ENCODE data around the gene PIGV.
"Not testable (repeated sequence)": the region's sequence is repeated elsewhere in the genome, so short reads cannot be mapped to it uniquely, and the experiment has no call there.

The PIGV gene

DNA sequence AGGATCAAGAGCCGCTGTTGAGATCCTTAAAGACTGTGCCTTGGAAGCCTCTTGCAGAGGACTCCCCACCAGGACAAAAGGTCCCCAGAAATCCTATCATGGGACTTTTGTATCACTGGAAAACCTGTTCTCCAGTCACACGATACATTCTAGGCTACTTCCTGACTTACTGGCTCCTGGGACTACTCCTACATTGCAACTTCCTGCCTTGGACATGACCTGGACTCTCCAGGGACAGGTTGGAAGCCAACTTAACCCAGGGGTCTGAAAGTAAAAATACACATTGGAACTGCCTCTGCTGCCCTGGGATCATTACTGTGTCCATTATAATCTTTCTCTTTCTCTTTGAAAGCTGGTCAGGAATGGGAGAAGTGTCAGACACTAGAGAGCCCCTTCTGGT lies 9.9 kb downstream of the PIGV start:
- DNase-seq, result no peak

DNA sequence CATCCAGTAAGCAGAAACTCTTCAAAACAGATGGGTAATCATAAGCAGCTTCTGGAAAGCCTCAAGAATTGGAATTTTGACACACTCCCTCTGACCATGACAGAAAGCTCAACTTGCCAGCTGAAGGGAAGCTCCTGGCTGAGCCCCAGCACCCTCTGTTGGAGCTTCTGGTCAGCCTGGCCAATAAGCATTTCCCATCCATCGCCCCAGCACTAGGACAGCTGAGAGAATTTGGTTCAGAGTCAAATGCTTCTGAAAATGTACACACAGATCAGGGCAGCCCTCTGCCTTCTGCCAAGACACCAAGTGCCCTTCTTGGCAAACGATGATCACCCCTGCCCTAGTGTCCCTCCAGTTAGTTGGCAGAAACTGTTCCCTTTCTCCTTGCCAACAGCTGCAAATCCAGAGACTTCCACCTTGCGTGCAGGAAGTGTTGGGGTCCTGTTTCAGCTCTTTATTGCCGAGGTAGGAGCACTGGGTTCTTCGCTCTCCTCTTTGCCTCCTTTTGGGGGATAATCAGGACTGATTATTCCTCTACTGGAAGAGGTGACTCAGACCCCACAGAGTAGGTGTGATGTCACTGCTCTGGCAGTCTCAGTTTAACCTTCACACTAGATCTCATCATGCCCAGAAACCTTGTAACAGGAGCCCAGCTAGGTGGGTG lies 11.9 kb downstream of the PIGV start:
- peak; percentile 73 for DNase-seq

DNA sequence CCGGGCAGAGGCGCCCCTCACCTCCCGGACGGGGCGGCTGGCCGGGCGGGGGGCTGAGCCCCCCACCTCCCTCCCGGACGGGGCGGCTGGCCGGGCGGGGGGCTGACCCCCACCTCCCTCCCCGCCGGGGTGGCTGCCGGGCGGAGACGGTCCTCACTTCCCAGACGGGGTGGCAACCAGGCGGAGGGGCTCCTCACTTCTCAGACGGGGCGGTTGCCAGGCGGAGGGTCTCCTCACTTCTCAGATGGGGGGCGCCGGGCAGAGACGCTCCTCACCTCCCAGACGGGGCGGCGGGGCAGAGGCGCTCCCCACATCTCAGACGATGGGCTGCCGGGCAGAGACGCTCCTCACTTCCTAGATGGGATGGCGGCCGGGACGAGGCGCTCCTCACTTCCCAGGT lies 16.2 kb downstream of the PIGV start:
- DNase-seq, result not testable (repeated sequence)

DNA sequence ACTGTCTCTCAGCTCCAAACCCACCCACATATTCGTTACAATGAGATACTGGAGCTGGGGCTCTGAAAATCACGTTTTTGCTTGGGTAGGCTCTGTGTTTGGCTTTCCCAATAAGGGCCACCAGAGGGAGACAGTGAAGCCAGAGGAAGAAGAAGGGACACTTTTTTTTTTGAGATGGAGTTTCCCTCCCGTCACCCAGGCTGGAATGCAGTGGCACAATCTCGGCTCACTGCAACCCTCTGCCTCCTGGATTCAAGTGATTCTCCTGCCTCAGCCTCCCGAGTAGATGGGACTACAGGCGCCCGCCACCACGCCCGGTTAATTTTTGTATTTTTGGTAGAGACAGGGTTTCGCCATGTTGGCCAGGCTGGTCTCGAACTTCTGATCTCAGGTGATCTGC lies 22.4 kb downstream of the PIGV start:
- peak; percentile 61 for DNase-seq

DNA sequence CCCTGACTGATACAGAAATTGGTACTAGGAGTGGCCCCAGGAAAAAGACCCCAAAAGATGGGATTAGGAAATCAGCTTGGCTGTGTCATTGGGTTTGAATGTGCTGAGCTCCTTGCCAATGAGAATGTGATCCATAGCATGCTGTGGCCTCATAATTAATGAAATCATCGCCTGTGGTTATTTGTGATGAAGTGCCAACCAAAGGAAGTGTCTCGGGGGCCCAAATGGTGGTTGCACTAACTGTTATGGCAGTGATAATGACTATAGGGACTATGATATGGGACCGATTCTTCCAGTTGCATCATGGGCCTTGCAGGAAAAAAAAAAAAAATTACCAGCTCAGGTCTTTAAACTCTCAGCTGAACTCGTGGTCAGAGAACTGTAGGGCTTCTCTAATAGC lies 23.3 kb downstream of the PIGV start:
- DNase-seq, result peak; percentile 43

DNA sequence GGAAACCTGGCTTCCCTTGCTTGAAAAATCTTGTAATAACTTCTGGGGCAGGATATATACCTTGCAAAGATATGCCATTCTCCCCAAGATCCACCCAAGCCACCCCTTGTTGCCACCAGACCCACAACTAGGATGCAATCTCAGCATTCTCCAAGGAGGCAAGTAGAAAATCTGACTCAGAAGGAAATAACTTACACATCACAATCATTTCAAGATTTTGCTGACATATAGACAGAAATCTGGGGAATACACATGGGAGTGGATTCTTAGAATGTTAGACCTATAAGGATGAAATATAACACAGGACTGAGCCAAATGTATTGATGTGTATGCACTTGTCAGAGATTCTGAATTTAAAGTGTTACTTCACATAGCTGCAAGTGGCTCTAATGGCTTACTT lies 24.0 kb downstream of the PIGV start:
- DNase-seq, result peak; percentile 28

DNA sequence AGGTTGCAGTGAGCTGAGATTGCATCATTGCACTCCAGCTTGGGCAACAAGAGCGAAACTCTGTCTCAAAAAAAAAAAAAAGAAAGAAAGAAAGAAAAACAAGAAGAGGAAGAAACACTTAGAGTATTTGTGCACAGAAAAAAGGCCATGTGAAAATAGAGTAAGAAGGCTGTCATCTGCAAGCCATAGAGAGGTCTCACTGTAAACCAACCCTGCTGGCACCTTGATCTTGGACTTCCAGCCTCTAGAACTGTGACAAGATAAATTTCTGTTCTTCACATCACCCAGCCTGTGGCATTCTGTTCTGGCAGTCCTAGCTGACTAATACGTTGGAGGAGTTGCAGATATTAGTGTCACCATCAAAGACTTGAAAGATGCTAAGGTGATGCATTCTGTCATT lies 26.6 kb downstream of the PIGV start:
- DNase-seq, result no peak

DNA sequence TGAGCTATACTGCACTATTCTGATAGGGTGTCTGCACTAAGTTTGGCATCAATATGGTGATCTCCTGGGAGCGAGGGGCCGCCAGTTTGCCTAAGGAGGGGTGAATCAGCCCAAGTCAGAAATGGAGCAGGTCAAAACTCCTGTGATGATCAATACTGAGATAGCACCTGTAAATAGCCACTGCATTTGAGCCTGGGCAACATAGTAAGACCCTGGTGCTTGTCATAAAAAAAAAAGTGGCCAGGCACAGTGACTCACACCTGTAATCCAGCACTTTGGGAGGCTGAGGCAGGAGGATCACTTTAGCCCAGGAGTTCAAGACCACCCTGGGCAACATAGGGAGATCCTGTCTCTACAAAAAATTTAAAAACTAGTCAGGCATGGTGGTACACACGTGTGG lies 27.1 kb downstream of the PIGV start:
- DNase-seq, result no peak

DNA sequence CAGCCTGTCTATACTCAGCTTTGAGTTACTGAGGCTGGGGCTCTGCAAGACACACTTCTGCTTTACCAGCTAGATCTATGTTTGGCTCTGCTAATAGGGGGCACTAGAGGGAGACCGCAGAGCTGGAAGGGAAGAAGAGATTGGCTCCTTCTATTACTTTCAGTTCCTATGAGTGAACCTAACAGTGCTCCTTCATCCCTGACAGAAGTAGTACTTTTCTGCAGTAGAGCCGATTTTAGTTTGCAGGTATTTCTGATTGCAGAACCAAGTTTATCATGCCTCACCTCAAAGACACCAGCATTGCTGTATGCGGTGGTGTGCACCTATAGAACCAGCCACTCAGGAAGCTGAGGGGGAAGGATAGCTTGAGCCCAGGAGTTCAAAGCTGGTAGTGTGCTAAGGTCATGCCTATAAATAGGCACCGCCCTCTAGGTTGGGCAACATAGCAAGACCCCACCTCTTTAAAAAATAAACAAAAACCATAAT lies 33.1 kb downstream of the PIGV start:
- no peak for DNase-seq

DNA sequence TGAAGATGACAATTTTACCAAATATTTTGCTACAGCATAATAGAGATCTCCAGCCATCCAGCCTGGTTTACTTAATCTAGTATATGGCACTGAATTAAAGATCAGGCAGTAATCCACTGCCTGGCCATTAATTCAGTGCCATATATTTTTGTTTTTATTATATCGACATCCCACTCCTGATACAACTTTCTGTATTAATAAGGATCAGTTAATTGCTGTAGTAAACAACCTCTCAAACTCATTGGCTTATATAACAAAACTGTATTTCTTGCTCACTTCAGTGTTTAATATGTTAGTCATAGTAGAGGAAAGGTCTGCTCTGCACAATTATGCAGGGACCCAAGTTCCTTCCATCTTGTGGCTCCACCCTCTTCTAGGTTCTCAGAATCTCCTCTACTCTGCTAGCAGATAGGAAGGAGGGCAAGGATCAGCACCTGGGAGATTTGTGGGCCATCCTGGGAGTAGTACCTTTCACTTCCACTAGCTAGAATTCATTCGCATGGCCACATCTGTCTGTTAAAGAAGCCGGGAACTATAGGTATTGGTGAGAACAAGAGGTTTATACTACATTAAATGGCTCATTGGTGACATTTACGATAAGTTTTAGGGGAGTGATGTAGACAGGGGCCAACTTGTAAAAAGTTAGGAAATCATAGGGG lies 35.1 kb downstream of the PIGV start:
- no peak for DNase-seq

DNA sequence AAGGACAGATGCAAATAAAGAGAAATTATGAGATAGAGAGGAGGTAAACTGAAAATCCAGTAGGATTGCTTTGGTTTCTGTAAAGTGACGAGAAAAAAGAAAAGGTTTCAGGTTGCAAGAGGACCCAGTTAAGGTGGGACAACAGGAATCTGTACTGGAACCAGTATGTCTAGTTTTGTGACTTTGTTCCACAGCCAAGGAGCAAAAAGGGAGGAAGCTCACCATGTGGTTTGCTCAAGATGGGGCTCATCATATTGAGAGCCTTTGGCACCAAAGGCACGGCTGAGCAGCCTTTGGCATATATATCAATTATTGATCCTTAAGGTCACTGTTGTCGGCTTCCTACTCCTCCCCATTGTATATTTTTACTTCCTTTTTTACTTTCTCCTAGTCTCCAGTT lies 37.0 kb downstream of the PIGV start:
- no peak for DNase-seq

DNA sequence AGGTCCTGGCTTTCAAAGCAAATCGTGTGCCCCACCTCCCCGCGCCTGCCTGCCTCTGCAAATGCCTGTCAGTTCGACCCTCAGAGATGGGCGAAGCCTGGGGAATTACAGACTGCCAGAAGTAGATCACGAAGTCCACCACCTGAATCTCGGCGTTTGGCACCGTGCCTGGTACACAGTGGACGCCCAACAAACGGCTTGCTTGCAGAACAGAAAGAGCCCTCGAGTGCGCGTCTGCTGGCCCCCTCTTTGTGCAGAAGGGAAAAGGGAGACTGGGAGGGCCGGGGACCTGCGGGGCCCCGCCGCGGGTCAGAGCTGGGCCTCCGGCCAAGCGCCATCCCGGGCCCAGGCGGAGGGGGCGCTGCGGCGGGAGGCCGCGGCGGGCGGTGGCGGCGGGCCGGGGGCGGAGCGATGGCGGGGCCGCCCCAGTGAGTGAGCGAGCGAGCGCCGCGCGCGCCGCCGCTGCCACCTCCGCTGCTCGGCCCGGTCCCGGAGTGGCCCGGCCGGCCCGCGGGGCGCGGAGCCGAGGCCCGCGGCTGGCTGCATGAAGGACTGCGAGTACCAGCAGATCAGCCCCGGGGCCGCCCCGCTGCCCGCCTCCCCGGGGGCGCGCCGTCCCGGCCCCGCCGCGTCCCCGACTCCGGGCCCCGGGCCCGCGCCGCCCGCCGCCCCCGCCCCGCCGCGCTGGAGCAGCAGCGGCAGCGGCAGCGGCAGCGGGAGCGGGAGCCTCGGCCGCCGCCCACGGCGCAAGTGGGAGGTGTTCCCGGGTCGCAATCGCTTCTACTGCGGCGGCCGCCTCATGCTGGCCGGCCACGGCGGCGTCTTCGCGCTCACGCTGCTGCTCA lies 38.7 kb downstream of the PIGV start, which contains the start of gene ZDHHC18:
Gene ZDHHC18 (plus strand): TSS at position 428 of the 845 bp plus-strand sequence. CDS start 117 bp downstream, at position 545.
- DNase-seq, result peak; percentile 49

DNA sequence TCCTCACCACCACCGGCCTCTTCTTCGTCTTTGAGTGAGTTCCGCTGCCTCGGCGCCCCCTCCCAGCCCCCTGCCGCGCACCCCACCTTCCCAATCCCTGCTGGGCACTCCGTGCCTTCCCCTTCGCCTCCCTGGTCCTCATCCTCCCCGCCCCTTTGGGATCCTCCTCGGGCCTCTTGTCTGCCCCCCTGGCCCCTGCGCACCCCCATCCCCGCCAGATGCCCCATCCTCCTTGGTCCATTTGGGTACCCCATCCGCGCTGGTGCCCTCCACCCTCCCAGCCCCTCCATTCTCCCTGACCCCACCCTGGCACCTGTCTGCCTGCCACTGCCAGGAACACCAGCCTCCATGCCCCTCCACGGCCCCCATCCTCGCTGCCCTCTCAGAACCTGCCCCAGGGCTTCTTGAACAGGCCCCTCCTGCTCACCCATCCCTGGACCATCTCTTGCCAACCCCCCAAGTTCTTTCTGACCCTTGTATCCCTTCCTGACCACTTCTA lies 39.4 kb downstream of the PIGV start:
- no peak for DNase-seq

DNA sequence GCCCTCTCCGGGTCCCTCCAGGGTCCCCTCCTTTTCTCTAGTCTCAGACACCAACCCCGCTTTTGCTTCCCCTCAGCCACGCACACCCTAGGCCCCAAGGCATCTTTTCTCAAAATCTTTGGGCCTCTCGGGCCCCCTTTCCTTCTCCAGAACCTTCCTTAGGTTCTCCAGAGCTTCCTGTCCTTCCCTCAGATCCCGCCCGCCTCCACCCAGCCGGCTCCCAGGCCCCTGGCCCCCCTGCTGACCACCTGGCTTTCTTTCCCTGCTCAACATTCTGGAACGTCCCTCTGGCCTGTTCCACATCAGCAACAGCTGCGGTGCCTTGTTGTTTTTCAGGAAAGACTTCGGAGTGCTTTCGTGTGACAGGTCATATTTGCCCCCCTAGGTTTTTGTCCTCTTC lies 39.9 kb downstream of the PIGV start:
- no peak for DNase-seq

DNA sequence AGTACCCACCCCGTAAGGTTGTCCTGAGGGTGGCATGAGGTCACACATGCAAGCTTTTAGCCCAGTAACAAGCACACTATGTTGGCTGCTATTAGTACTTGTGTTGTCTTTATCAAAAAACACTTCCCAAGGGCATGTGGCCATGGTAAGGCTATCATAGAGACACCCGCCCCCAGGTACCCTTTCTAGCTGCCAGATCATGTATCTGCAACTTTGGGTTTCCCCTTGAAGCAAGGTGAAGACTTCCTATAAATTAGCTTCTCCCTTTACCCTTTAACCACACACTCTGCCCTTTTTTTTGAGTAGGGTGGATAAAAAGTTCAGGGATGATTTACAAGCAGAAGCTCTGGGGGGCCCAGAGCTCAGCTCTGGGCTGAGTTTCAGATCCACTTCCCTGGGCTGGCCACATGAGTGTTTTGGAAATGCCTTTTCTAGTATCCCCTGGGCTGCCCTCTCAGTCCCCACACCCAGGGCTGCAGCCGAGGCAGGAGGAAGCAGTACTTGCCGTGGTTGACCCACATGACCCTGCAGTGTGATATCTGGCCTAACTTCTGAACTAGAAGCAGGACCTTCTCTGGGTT lies 40.8 kb downstream of the PIGV start:
- no peak for DNase-seq

DNA sequence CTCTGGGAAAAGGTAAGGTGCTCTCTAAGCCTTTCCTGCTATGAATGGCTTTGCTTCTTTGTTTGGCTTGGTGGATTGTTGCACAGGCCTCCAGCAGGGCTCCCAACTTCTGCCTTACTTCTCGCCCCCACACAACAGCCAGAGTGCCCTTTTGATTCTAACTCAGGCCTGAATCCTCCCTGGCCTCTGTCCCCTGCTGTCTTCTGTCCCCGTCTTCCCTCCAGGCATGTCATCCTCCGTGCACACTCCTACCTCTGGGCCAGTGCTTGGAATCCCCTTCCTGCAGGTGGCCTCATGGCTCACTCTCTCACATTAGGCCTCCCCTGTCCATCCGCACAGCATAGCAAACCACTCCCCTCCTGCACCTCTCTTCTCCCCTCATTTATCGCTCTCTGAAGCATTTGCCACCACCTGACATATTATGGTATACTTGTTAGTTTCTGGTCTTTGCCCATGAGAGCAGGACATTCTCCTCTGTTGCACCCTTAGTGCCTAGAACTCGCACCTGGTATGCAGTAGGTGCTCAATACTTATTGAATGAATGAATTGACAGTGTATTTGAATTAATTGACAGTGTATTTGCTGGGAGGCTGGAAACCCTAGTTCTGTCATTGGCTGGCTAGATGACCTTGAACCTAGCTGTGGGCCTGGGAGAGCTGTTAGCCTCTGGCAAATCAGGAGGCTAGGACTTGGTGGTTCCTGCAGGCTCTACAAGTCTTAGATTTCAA lies 41.6 kb downstream of the PIGV start:
- no peak for DNase-seq

DNA sequence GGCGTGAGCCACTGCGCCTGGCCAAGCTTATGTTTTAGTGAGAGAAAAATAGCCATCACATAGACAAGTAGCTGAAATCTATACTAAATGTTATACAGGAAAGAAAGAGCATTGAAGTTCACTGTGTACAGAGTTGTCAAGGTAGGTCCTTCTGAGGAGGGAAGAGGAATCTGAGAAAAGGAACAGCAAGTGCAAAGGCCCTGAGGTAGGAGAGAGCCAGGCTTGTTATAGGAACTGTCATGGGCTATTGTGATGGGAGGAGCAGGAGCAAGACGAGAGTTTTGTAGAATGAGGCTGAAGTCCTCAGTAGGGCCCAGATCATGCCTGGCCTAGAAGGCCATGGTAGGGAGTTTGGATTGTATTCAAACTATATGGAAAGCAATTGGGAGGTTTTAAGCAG lies 43.3 kb downstream of the PIGV start:
- no peak for DNase-seq

DNA sequence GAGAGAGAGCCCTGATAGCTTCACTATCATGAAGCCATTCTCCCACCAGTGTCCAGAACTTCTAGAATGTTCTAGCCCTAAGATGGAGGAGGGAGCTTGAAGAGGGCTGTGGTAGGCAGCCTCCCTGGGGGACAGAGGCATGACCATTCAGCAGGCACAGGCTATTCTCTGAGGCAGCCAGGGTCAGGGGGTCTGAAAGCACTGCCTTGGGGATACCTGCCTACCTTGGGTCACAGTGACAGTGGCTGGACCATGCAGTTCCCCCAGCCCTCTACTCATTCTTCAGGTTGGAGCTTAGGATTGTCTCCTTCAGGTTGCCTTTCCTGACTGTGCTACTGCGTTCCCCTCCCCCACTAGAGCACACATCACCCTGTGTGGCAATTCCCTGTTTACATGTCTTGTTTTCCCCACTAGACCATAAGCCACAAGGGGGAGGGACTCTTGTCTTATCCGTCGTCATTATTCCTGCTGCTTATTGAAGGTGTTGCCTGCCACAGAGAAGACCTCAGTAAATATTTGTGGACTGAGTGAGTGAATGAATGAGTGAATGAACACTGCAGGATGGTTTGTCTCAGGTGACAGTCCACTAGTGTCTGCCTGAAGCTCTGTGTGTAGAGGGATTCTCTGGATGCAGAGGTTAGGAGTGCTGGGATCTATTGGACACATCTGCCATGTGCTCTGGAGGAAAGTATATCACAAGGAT lies 43.9 kb downstream of the PIGV start:
- DNase-seq, result no peak

DNA sequence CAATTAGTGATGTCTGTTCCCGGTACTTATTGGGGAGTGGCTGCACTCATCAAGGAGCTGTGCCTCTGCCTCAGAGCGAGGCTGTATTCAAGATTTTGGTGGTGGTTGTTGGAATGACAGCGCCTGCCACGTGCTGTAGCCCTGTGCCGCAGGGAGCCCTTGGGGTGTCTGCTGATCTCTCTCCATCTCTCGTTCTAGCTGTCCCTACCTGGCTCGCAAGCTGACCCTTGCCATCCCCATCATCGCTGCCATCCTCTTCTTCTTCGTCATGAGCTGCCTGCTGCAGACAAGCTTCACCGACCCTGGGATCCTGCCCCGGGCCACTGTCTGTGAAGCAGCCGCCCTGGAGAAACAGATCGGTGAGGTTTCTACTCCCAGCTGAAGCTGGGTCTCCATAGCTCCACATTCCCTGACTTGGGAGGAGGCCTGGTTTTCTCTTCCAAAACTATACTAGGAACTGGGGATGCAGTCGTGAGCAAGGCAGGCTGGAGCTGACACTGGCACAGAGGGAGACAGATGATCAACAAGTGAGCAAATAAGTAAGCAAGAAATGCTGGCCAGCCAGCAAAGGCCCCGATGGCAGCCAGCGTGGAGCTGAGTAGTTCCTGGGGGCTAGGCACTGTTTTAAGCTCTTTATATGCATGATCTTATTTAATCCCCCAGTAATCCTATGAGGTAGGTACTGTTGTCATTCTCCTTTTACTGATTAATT lies 44.7 kb downstream of the PIGV start:
- no peak for DNase-seq

DNA sequence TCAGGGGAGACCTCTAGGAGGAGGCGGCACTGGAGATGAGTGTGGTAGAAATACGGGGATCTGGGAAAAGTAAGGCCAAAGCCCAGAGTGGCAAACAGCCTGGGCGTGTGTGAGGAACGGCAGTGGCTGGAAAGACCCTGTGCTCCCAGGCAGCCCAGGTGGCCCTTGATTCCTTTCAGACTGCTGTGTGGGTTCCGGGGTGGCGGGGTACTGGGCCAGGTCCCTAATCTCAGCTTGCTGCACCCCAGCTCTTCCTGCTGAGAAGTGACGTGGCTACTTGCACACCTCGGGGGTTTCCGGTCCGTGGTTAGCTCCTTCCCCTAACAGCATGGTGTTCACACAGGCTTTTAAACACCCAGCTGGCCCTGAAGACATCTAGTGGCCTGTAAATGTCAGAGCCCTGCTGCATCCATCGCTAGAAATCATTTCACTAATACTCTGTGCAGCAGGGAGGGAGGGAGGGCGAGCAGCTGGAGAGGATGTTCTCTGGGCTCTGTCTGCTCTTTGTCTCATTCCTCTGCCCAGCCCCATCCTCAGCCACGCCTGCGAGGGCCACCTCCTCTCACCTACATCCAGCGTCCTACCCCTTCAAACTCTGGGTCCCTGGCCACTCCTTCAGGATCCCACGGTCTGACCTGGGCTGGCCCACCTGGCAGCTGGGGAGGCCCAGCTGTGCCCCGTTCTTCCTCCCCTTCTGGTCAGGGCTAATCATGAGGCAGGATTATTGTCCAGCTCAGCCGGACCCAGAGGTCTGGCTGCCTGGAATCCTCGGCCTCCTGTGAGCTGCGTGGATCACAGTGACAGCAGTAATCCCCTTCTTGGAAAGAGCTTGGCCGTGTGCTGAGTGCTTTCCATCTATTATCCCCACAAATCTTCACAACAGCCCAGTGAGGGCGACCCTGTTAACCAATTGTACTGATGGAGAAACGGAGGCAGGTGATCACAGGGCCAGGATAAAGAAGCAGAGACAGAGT lies 46.0 kb downstream of the PIGV start:
- no peak for DNase-seq

Data from fibroblast of skin of right quadriceps (primary cell).